SK-N-SH treated with all-trans-retinoic acid at 6 μM for 48 hours (cell line): ENCODE data around the gene SLC22A12.

Experiments
- ESRRG ChIP-seq: fragments of 250-450 bp; sonication (Bioruptor Pico); IDR thresholded peaks from 2 replicates; pipeline ENCODE4 v1.6.1; 2021; ENCODE audit warnings: mild to moderate bottlenecking
- ISL1 ChIP-seq: fragments of 250-450 bp; sonication (Bioruptor Pico); IDR thresholded peaks from 2 replicates; pipeline ENCODE4 v2.1.2; 2022; ENCODE audit warnings: mild to moderate bottlenecking, moderate library complexity
- PATZ1 ChIP-seq: fragments of 250-450 bp; sonication (Bioruptor Pico); IDR thresholded peaks from 2 replicates; pipeline ENCODE4 v1.8.0; 2020; ENCODE audit warnings: mild to moderate bottlenecking, moderate library complexity, borderline replicate concordance
- PPARA ChIP-seq: fragments of 250-450 bp; sonication (Bioruptor Pico); IDR thresholded peaks from 2 replicates; pipeline ENCODE4 v1.5.0; 2020; ENCODE audit warnings: mild to moderate bottlenecking, borderline replicate concordance
- RARB ChIP-seq: fragments of 250-450 bp; sonication (Bioruptor Pico); IDR thresholded peaks from 2 replicates; pipeline ENCODE4 v1.8.0; 2021; ENCODE audit warnings: mild to moderate bottlenecking, moderate library complexity
- TCF4 ChIP-seq: fragments of 250-450 bp; sonication (Bioruptor Pico); IDR thresholded peaks from 2 replicates; pipeline ENCODE4 v1.8.0; 2021; ENCODE audit warnings: mild to moderate bottlenecking, moderate library complexity, borderline replicate concordance
- ZFP30 ChIP-seq: fragments of 450-650 bp; formaldehyde crosslinking; IDR thresholded peaks from 2 replicates; pipeline ENCODE4 v1.5.0; 2022; ENCODE audit warnings: mild to moderate bottlenecking, moderate library complexity
- ZNF70 ChIP-seq: fragments of 450-650 bp; formaldehyde crosslinking; IDR thresholded peaks from 2 replicates; pipeline ENCODE4 v1.5.0; 2020; ENCODE audit warnings: mild to moderate bottlenecking, moderate library complexity
- ZNF8 ChIP-seq: fragments of 450-650 bp; formaldehyde crosslinking; IDR thresholded peaks from 2 replicates; pipeline ENCODE4 v1.5.0; 2020; ENCODE audit warnings: mild to moderate bottlenecking, moderate library complexity

- TF ChIP-seq TCF4 (no peak), ZNF8 (no peak), ZNF70 (CRISPR knock-in tag) (no peak), ISL1 (CRISPR knock-in tag) (no peak), ZFP30 (CRISPR knock-in tag) (no peak), PPARA (CRISPR knock-in tag) (no peak), RARB (no peak), PATZ1 (CRISPR knock-in tag) (no peak), ESRRG (no peak)
Observed at GRCh38 chr11:64592656-64593055, 1.6 kb downstream of the SLC22A12 start.
